Heart left ventricle (tissue), 13 donors: ENCODE measurements around the gene KSR2.

ENCODE experiments used
- POLR2A ChIP-seq, 2 donors: fragments of 450-650 bp; IDR thresholded peaks; one replicate each; pipeline ENCODE4 v1.6.1; 2017; ENCODE audit warnings: antibody characterized with exemption in 2 of 2, mild to moderate bottlenecking in 2 of 2, moderate library complexity in 2 of 2
- TF ChIP-seq, protein P1 (sequence below), 12 donors: fragments of 200-600 bp; sonication (generic) in 4 of 12; IDR thresholded peaks; one replicate each; pipeline versions ENCODE4 v1.5.0 to v1.8.0; 2018 to 2022; ENCODE audit warnings: antibody characterized with exemption in 12 of 12, mild to moderate bottlenecking in 5 of 12
- donor health status: ischemic (EF 13 %, LVEDD 7.1; RV severe dilation, severe dysfunction).
- donor health status: DM: no; HTN: yes; CAD: no.
- donor health status: DM: no; HTN: no; CAD: no.
- donor health status: ischemic (EF 25% LVEDD 6.9; RV normal size, moderate dysfunction).
- donor health status: ischemic (EF 25% LVEDD 5.7; RV mildly dilated, moderate dysfunction).
- donor health status: ischemic (EF 35%, LVEDD 5.7; RV mildly dilated, moderate dysfunction).
- donor health status: nonischemic (EF 11% LVEDD 7.7; RV severe dilation, severe dysfunction).
- donor health status: DM: yes; HTN: yes; CAD: no.
- donor health status: PGD.
- donor health status: ischemic (EF 29% LVEDD 5.4; RV normal size, mild dysfunction).
- donor health status: nonischemic (EF 23%, LVEDD 6.1; RV moderate dilation, normal function).

GRCh38 chr12:117875744-117876435 lies 92.9 kb downstream of the KSR2 start:
- no peak for TF ChIP-seq POLR2A (IDR thresholded peaks at IDR 0.05)
- TF ChIP-seq, protein P1, sequence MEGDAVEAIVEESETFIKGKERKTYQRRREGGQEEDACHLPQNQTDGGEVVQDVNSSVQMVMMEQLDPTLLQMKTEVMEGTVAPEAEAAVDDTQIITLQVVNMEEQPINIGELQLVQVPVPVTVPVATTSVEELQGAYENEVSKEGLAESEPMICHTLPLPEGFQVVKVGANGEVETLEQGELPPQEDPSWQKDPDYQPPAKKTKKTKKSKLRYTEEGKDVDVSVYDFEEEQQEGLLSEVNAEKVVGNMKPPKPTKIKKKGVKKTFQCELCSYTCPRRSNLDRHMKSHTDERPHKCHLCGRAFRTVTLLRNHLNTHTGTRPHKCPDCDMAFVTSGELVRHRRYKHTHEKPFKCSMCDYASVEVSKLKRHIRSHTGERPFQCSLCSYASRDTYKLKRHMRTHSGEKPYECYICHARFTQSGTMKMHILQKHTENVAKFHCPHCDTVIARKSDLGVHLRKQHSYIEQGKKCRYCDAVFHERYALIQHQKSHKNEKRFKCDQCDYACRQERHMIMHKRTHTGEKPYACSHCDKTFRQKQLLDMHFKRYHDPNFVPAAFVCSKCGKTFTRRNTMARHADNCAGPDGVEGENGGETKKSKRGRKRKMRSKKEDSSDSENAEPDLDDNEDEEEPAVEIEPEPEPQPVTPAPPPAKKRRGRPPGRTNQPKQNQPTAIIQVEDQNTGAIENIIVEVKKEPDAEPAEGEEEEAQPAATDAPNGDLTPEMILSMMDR (IDR thresholded peaks at IDR 0.05): no peak
